ENCODE measurements around the gene MT1H. TPM values are rescaled to one million over a fixed set of nuclear protein-coding genes. Genes with fewer than 3 reads are reported as not detected.
A peak's percentile ranks its signal among the peaks of the same experiment; 100 is the strongest.

The MT1H gene
- total and polyA plus RNA-seq, 2 of the 13 experiments (the other 11 are each of a cell fraction or from before 2014, with no cell fraction given) = 0.60 TPM; not detected in 1

- TF ChIP-seq ZNF704 (CRISPR knock-in tag; IDR thresholded peaks at IDR 0.05; ENCODE audit: borderline replicate concordance) (no peak), GATAD1 (CRISPR knock-in tag; IDR thresholded peaks at IDR 0.05) (0 out of 2 replicates have a peak, but pooled peaks have one; percentile 12), TIGD3 (CRISPR knock-in tag; IDR thresholded peaks at IDR 0.05; ENCODE audit: borderline replicate concordance) (0 out of 2 replicates have a peak, but pooled peaks have one; percentile 65), ZNF337 (CRISPR knock-in tag; IDR thresholded peaks at IDR 0.05; ENCODE audit: borderline replicate concordance, low read depth) (no peak), CC2D1A (CRISPR knock-in tag; IDR thresholded peaks at IDR 0.05) (no peak), MED13 (CRISPR knock-in tag; IDR thresholded peaks at IDR 0.05) (no peak), PITX1 (CRISPR knock-in tag; IDR thresholded peaks at IDR 0.05) (peak; percentile 62; the same call in 1 of the 2 replicates), HOXA5 (CRISPR knock-in tag; IDR thresholded peaks at IDR 0.05) (no peak), ERF (CRISPR knock-in tag; IDR thresholded peaks at IDR 0.05) (peak; percentile 30; the same call in 1 of the 2 replicates), MYC (CRISPR knock-in tag; IDR thresholded peaks at IDR 0.05; ENCODE audit: borderline replicate concordance) (peak; percentile 28; the same call in 1 of the 2 replicates), NFE2L2 (IDR thresholded peaks at IDR 0.05; ENCODE audit: low read length) (no peak), TAF1 (CRISPR knock-in tag; IDR thresholded peaks at IDR 0.05) (no peak), HOXA7 (CRISPR knock-in tag; IDR thresholded peaks at IDR 0.05) (no peak), PTBP1 (IDR thresholded peaks at IDR 0.05; ENCODE audit: low read depth, low read length, poor library complexity, severe bottlenecking) (no peak), ZNF780A (CRISPR knock-in tag; IDR thresholded peaks at IDR 0.05) (no peak), TEAD3 (CRISPR knock-in tag; optimal IDR thresholded peaks at IDR 0.05; ENCODE audit: borderline replicate concordance) (no peak), PAX8 (CRISPR knock-in tag; IDR thresholded peaks at IDR 0.05; ENCODE audit: borderline replicate concordance) (no peak), SP140L (CRISPR knock-in tag; IDR thresholded peaks at IDR 0.05; ENCODE audit: borderline replicate concordance) (no peak)
- TF ChIP-seq, protein P1, sequence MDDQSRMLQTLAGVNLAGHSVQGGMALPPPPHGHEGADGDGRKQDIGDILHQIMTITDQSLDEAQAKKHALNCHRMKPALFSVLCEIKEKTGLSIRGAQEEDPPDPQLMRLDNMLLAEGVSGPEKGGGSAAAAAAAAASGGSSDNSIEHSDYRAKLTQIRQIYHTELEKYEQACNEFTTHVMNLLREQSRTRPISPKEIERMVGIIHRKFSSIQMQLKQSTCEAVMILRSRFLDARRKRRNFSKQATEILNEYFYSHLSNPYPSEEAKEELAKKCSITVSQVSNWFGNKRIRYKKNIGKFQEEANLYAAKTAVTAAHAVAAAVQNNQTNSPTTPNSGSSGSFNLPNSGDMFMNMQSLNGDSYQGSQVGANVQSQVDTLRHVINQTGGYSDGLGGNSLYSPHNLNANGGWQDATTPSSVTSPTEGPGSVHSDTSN (CRISPR knock-in tag; IDR thresholded peaks at IDR 0.05; ENCODE audit: borderline replicate concordance) = no peak
- TF ChIP-seq, protein P2, sequence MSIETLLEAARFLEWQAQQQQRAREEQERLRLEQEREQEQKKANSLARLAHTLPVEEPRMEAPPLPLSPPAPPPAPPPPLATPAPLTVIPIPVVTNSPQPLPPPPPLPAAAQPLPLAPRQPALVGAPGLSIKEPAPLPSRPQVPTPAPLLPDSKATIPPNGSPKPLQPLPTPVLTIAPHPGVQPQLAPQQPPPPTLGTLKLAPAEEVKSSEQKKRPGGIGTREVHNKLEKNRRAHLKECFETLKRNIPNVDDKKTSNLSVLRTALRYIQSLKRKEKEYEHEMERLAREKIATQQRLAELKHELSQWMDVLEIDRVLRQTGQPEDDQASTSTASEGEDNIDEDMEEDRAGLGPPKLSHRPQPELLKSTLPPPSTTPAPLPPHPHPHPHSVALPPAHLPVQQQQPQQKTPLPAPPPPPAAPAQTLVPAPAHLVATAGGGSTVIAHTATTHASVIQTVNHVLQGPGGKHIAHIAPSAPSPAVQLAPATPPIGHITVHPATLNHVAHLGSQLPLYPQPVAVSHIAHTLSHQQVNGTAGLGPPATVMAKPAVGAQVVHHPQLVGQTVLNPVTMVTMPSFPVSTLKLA (IDR thresholded peaks at IDR 0.05) = no peak
Measured at GRCh38 chr16:56632156-56632847, 37.3 kb upstream of the MT1H start, which contains the start of gene MT1M (continued).

All from HepG2 (cell line).